GM12891 (cell line): Measurements from ENCODE around the gene FURIN.

Experiments
- POLR2A ChIP-seq: IDR thresholded peaks from 2 replicates; pipeline ENCODE4 v1.6.1; 2011; ENCODE audit warnings: low read depth, low read length, control low read depth
- POLR2AphosphoS5 ChIP-seq: IDR thresholded peaks from 2 replicates; pipeline ENCODE4 v1.6.1; 2011; ENCODE audit warnings: low read depth, low read length, control low read depth
- POU2F2 ChIP-seq: IDR thresholded peaks from 2 replicates; pipeline ENCODE4 v1.6.1; 2011; ENCODE audit warnings: low read depth, mild to moderate bottlenecking, control low read depth, low read length, moderate library complexity
- SPI1 ChIP-seq: IDR thresholded peaks from 2 replicates; pipeline ENCODE4 v1.6.1; 2011; ENCODE audit warnings: low read depth, low read length, control low read depth
- TAF1 ChIP-seq: IDR thresholded peaks from 2 replicates; pipeline ENCODE4 v1.6.1; 2011; ENCODE audit warnings: low read depth, low read length, control low read depth

- TF ChIP-seq SPI1 (no peak), POLR2A (no peak), POLR2AphosphoS5 (no peak), POU2F2 (no peak), TAF1 (no peak)
Observed at GRCh38 chr15:90862487-90862886, 5.9 kb upstream of the FURIN start.
